Sigmoid colon (tissue), 4 donors: ENCODE data around the gene IFNGR1.

Experiments
- EP300 ChIP-seq, 4 donors: sonication (generic); formaldehyde crosslinking; IDR thresholded peaks; one replicate each; pipeline ENCODE4 v1.6.1; 2017; ENCODE audit warnings: antibody characterized with exemption in 4 of 4
- TF ChIP-seq, protein P1 (sequence below), 4 experiments: fragments of 450-650 bp in 3 of 4; fragments of 200-600 bp in 1 of 4; IDR thresholded peaks; one replicate each; pipeline ENCODE4 v1.5.1; 2016 to 2019; ENCODE audit warnings: antibody characterized with exemption in 4 of 4, mild to moderate bottlenecking in 3 of 4, moderate library complexity in 2 of 4

DNA sequence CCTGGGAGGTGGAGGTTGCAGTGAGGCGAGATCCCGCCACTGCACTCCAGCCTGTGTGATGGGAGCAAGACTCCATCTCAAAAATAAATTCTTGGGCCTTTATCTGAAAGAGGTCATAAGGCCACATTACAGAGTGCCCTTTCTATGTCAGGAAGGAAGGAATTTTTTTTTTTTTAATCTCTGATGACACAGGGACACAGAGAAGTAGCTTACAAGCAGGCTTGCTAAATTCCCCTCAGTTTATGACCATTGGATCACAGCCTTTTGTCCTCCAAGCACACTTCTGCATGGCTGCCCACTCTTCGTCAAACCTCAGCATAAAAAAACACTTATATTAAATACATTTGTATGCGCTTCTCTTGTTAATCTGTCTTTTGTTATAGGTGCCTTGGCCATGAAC lies 7.5 kb upstream of the IFNGR1 start:
- TF ChIP-seq, protein P1, sequence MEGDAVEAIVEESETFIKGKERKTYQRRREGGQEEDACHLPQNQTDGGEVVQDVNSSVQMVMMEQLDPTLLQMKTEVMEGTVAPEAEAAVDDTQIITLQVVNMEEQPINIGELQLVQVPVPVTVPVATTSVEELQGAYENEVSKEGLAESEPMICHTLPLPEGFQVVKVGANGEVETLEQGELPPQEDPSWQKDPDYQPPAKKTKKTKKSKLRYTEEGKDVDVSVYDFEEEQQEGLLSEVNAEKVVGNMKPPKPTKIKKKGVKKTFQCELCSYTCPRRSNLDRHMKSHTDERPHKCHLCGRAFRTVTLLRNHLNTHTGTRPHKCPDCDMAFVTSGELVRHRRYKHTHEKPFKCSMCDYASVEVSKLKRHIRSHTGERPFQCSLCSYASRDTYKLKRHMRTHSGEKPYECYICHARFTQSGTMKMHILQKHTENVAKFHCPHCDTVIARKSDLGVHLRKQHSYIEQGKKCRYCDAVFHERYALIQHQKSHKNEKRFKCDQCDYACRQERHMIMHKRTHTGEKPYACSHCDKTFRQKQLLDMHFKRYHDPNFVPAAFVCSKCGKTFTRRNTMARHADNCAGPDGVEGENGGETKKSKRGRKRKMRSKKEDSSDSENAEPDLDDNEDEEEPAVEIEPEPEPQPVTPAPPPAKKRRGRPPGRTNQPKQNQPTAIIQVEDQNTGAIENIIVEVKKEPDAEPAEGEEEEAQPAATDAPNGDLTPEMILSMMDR (IDR thresholded peaks at IDR 0.05) = no peak
- no peak for TF ChIP-seq EP300 (IDR thresholded peaks at IDR 0.05)
